A673 (cell line): ENCODE measurements around the gene ENKD1.

ENCODE experiments used
- CTCF ChIP-seq: fragments of 300-800, 200-600 bp; sonication (generic); conservative IDR thresholded peaks from 2 replicates; pipeline ENCODE4 v1.5.1; 2017; ENCODE audit warnings: low read depth, mild to moderate bottlenecking, antibody characterized with exemption, low read length, moderate library complexity, mixed read lengths
- EZH2 ChIP-seq: fragments of 200-600 bp; sonication (generic); IDR thresholded peaks from 2 replicates; pipeline ENCODE4 v1.6.1; 2017; ENCODE audit warnings: borderline replicate concordance, low read depth, mild to moderate bottlenecking, mixed read lengths, antibody characterized with exemption, low read length; ENCODE audit not compliant: poor library complexity, severe bottlenecking

GRCh38 chr16:67644038-67644437 is 22.5 kb downstream of the ENKD1 start:
- TF ChIP-seq EZH2 (no peak), CTCF (no peak)
